A549 (cell line): Measurements from ENCODE around the gene COL8A2.

Experiments
- CTCF ChIP-seq: fragments of >200 bp; sonication (Bioruptor Twin); formaldehyde crosslinking; IDR thresholded peaks from 3 replicates; pipeline ENCODE4 v1.5.1; 2016
- POLR2A ChIP-seq: IDR thresholded peaks from 2 replicates; pipeline ENCODE4 v1.6.1; 2012; ENCODE audit warnings: mild to moderate bottlenecking, low read length

- no peak for TF ChIP-seq CTCF
- TF ChIP-seq POLR2A: no peak
Observed at GRCh38 chr1:36160388-36160948, 35.4 kb upstream of the COL8A2 start.
